Testis (tissue), 3 donors: ENCODE data around the gene POP5. TPM values are rescaled to one million over a fixed set of nuclear protein-coding genes. Genes with fewer than 3 reads are reported as not detected.

Experiments
- DNase-seq: peaks from one replicate; pipeline ENCODE4 v3.0.0-alpha.2; 2019
- H3K27ac ChIP-seq, 2 donors: fragments of 200-600 bp; sonication (generic); one replicate each; pipeline ENCODE4 v1.5.1; 2019
- H3K27me3 ChIP-seq: fragments of 200-600 bp; sonication (generic); one replicate; pipeline ENCODE4 v1.5.1; 2019
- H3K36me3 ChIP-seq: fragments of 200-600 bp; sonication (generic); one replicate; pipeline ENCODE4 v1.5.1; 2017; ENCODE audit warnings: low read depth; ENCODE audit errors: missing control alignments
- H3K4me1 ChIP-seq: fragments of 200-600 bp; sonication (generic); one replicate; pipeline ENCODE4 v1.5.1; 2019
- H3K4me3 ChIP-seq, 2 donors: fragments of 200-600 bp; sonication (generic); one replicate each; pipeline ENCODE4 v1.5.1; 2017 to 2019
- H3K9me3 ChIP-seq: fragments of 200-600 bp; sonication (generic); one replicate; pipeline ENCODE4 v1.5.1; 2017
- CTCF ChIP-seq, 3 experiments: fragments of 450-650 bp in 2 of 3; fragments of 200-600 bp in 1 of 3; sonication (generic) in 1 of 3; IDR thresholded peaks; one replicate each; pipeline ENCODE4 v1.5.1; 2016 to 2019; ENCODE audit warnings: antibody characterized with exemption in 3 of 3, mild to moderate bottlenecking in 2 of 3, moderate library complexity in 1 of 3
- POLR2A ChIP-seq: fragments of 450-650 bp; IDR thresholded peaks from one replicate; pipeline ENCODE4 v1.6.1; 2017; ENCODE audit warnings: antibody characterized with exemption, mild to moderate bottlenecking, moderate library complexity
- WGBS, 2 donors: methylation state at CpG; one replicate each; pipeline ENCODE4 v1.1.5; 2018; 5-methylcytosine and 5-hydroxymethylcytosine counted together
- intact Hi-C: fragments of 100-400 bp; cut with DNase I; formaldehyde crosslinking; loops from one replicate; pipeline ENCODE4 v1.15.1; 2023; ENCODE audit warnings: low total_unique reads
- polyA plus RNA-seq: library from polyadenylated mRNA; stranded (reverse); fragments of 350-450 nt; fragmentation: Illumina TruSeq; extraction: RNeasy Lipid Tissue Mini Kit (QIAGEN cat#74804); gene quantifications from one replicate; pipeline ENCODE4 v1.2.3, GENCODE V29; 2014; ENCODE audit warnings: low read depth, low replicate concordance; ENCODE audit not compliant: insufficient read depth
- total RNA-seq, 2 donors: library from RNA; depleted of rRNA; stranded (reverse); fragments of >200 nt; gene quantifications; one replicate each; pipeline ENCODE4 v1.2.3, GENCODE V29; 2016

Gene POP5
- total and polyA plus RNA-seq, 3 donors from 2014 or later, result 28.1 to 37.8 (median 36.7) TPM

DNA sequence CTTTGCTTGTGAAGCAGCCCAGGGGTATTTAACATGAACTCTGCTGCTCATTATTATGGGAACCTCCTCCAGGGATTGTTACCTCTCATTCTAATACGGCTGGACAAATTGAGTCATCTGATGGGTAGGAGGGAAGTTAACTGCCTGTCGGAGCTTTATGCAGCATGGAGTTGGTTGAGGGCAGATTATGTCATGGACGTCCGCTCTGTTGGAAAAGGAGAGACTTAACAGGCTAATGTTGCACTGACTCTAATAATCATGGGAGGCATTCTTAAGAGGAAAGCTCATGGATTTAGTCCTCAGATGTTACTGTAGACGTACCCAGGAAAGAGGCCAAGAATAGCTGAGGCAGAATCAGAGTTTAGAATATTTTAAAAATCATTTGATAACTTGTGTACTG lies 9.9 kb downstream of the POP5 start:
- intact Hi-C loops, result no loop called here
- 62 to 73% methylated on average over 5 of the region's 5 CpGs for whole genome bisulfite sequencing, 2 donors
- Histone ChIP-seq H3K27ac (no peak overlapping the region), H3K4me1 (peaks cover 19% of the 10 kb centered on the region), H3K9me3 (no peaks in the 10 kb centered on the region), H3K36me3 (peaks cover 4% of the 10 kb centered on the region), H3K4me3 (no peak overlapping the region), H3K27me3 (no peaks in the 10 kb centered on the region)
- no peak for DNase-seq
- TF ChIP-seq POLR2A (no peak), CTCF (IDR thresholded peaks at IDR 0.05) (no peak)

DNA sequence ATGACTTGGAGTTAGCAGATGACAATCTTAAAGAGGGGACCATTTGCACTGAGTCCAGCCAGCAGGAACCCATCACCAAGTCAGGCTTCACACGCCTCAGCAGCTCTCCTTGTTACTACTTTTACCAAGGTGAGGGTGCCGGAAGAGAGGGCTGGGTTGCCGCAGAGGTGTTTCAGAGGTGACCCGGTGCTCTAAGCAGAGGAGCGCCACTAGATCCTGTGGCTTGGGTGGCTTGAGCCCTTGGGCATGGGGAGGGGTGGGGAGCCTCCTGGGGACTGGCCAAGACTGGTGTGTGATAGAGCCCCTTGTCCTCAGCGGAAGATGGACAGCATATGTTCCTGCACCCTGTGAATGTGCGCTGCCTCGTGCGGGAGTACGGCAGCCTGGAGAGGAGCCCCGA lies 17.7 kb downstream of the POP5 start:
- intact Hi-C loops, result no loop called here
- Histone ChIP-seq H3K27me3 (no peaks in the 10 kb centered on the region), H3K36me3 (no peaks in the 10 kb centered on the region), H3K4me1 (no peaks in the 10 kb centered on the region), H3K9me3 (no peaks in the 10 kb centered on the region), H3K27ac (no peak overlapping the region), H3K4me3 (no peak overlapping the region)
- WGBS, 2 donors, result 91 to 93% methylated on average over 10 to 11 of the region's 11 CpGs
- TF ChIP-seq CTCF (IDR thresholded peaks at IDR 0.05) (no peak), POLR2A (no peak)
- no peak for DNase-seq

DNA sequence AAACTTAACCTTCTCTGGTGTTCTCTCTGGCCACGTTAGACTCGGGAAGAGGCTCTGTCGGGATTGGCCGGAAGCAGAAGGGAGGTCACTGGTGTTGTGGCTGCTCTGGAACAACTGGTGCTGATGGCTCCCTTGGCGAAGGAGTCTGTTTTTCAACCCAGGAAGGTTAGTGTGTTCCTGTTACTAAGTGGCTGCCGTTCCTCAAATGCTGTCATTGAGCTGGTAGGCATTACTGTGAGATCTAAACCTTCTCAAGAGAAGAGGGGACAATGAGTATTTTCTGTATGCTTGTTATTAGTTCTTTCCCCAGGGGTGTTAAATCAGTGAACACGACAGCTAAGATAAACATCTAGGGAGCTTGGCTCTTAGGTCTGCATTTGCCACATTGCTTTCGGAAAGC lies 18.3 kb downstream of the POP5 start:
- Histone ChIP-seq H3K4me3 (no peak overlapping the region), H3K9me3 (no peaks in the 10 kb centered on the region), H3K4me1 (no peaks in the 10 kb centered on the region), H3K36me3 (no peaks in the 10 kb centered on the region), H3K27ac (no peak overlapping the region), H3K27me3 (no peaks in the 10 kb centered on the region)
- intact Hi-C loops, result no loop called here
- WGBS, 2 donors, result 49 to 75% methylated on average over 6 to 8 of the region's 8 CpGs
- TF ChIP-seq POLR2A, result no peak
- no peak for TF ChIP-seq CTCF (IDR thresholded peaks at IDR 0.05)
- DNase-seq, result no peak

DNA sequence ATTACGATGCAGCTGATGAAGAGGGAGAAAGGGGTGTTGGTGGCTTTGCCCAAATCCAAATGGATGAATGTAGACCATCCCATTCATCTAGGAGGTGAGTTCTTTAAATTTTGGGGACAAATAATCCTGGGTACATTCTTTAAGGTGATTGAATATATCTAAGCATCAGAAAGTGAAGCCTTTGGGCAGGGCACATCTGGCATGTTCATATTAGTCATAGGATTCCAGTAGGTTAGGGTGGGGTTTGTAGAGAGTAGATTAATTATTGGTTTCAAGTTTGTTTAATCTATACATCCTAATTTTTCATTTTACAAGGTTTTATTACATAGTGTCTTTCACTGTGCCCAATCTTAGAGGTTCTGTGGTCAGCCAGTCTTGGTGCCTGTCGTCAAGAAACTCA lies 23.6 kb downstream of the POP5 start:
- intact Hi-C loops, result no loop called here
- no peak for TF ChIP-seq CTCF (IDR thresholded peaks at IDR 0.05)
- no peak for TF ChIP-seq POLR2A
- no peak for DNase-seq
- Histone ChIP-seq H3K9me3 (no peaks in the 10 kb centered on the region), H3K4me1 (no peaks in the 10 kb centered on the region), H3K36me3 (no peaks in the 10 kb centered on the region), H3K27ac (no peak overlapping the region), H3K27me3 (no peaks in the 10 kb centered on the region), H3K4me3 (no peak overlapping the region)
- WGBS, 2 donors, result 91 to 92% methylated on average over 2 of the region's 2 CpGs

DNA sequence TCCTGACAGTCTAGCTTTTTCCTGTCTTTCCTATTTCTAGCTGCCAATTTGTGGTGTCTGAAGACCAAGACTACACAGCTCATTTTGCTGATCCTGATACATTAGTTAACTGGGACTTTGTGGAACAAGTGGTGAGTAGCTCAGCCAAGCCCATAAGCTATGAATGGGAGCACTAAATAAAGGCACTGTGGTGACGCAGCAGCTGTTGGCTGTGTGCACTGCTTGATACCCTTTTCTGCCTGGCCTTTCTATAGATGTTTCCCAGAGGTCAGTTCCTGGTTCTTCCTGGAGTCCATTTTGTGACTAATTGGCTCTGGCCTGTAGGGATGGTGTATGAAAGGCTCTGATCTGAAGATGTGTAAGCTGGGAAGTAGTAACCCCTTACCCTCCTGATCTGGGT lies 26.5 kb downstream of the POP5 start:
- no peaks in the 10 kb centered on the region for H3K9me3 ChIP-seq
- no peak for TF ChIP-seq CTCF (IDR thresholded peaks at IDR 0.05)
- no peak for TF ChIP-seq POLR2A
- H3K27me3 ChIP-seq, result no peaks in the 10 kb centered on the region
- H3K36me3 ChIP-seq, result no peaks in the 10 kb centered on the region
- WGBS, 2 donors, result 80 to 94% methylated on average over 1 of the region's 1 CpG
- no peak overlapping the region for H3K27ac ChIP-seq
- no peak for DNase-seq
- peaks cover 7% of the 10 kb centered on the region for H3K4me1 ChIP-seq
- intact Hi-C loops, result no loop called here
- H3K4me3 ChIP-seq, result no peak overlapping the region
